ENCODE measurements around the gene DLX5.

DNA sequence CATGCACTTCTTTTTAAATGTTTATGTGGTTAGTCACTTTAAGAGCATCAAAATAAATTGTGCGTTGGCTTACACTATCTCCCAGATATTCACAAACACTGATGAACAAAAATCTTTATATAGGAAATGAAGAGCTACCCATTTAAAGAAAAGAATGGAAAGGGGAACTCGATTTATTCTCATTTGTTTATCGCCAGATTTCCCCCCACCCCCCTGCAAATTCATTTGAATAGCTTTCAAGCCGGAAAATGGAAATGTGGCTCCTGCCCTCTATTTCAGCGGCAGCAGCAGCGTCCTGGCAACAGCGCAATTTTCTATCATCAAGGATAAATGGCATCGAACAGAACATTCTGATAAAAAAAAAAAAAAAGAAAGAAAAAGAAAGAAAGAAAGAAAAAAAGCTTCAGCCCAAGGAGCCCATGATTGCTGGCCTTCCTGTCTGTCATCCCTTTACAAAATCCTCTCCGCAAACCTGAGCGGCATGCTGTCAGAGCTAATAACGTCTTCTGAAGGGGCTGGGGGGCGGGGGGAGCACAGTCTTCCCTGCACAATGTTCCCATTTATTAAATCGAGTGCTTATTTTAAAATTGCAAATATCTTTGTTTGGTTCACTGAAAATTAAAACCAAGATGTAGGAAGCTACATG, 33.0 kb downstream of the DLX5 start:
- TF ChIP-seq POLR2AphosphoS5 (IDR thresholded peaks at IDR 0.05; ENCODE audit: low read depth, low read length): no peak
- no peak for TF ChIP-seq TAF1 (IDR thresholded peaks at IDR 0.05; ENCODE audit: borderline replicate concordance, insufficient read depth, low read length)
- TF ChIP-seq SIN3A (IDR thresholded peaks at IDR 0.05; ENCODE audit: borderline replicate concordance, insufficient read depth, low read length): no peak
- TF ChIP-seq FOXP2 (optimal IDR thresholded peaks at IDR 0.05; ENCODE audit: borderline replicate concordance, extremely low read depth, extremely low read length, insufficient read depth): no peak
- TF ChIP-seq, protein P1, sequence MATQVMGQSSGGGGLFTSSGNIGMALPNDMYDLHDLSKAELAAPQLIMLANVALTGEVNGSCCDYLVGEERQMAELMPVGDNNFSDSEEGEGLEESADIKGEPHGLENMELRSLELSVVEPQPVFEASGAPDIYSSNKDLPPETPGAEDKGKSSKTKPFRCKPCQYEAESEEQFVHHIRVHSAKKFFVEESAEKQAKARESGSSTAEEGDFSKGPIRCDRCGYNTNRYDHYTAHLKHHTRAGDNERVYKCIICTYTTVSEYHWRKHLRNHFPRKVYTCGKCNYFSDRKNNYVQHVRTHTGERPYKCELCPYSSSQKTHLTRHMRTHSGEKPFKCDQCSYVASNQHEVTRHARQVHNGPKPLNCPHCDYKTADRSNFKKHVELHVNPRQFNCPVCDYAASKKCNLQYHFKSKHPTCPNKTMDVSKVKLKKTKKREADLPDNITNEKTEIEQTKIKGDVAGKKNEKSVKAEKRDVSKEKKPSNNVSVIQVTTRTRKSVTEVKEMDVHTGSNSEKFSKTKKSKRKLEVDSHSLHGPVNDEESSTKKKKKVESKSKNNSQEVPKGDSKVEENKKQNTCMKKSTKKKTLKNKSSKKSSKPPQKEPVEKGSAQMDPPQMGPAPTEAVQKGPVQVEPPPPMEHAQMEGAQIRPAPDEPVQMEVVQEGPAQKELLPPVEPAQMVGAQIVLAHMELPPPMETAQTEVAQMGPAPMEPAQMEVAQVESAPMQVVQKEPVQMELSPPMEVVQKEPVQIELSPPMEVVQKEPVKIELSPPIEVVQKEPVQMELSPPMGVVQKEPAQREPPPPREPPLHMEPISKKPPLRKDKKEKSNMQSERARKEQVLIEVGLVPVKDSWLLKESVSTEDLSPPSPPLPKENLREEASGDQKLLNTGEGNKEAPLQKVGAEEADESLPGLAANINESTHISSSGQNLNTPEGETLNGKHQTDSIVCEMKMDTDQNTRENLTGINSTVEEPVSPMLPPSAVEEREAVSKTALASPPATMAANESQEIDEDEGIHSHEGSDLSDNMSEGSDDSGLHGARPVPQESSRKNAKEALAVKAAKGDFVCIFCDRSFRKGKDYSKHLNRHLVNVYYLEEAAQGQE (IDR thresholded peaks at IDR 0.05; ENCODE audit: insufficient read depth in 1 of 2, low read depth in 2 of 2, low read length in 2 of 2): no peak

All from PFSK-1 (cell line).